Stimulated activated CD4-positive, alpha-beta T cell treated with anti-CD3 and anti-CD28 coated beads, Interleukin-1b, Interleukin-23, amount 100 ng/mL, for 24 hours (primary cell): Measurements from ENCODE around the gene NCAN.
"Not testable (repeated sequence)": the region's sequence is repeated elsewhere in the genome, so short reads cannot be mapped to it uniquely, and the experiment has no call there.

ENCODE experiments used
- DNase-seq, 4 experiments: peaks; one replicate each; pipeline ENCODE4 v3.0.0-alpha.2; 2020; ENCODE audit warnings: low read depth in 4 of 4, low spot score in 1 of 4

Gene NCAN

DNA sequence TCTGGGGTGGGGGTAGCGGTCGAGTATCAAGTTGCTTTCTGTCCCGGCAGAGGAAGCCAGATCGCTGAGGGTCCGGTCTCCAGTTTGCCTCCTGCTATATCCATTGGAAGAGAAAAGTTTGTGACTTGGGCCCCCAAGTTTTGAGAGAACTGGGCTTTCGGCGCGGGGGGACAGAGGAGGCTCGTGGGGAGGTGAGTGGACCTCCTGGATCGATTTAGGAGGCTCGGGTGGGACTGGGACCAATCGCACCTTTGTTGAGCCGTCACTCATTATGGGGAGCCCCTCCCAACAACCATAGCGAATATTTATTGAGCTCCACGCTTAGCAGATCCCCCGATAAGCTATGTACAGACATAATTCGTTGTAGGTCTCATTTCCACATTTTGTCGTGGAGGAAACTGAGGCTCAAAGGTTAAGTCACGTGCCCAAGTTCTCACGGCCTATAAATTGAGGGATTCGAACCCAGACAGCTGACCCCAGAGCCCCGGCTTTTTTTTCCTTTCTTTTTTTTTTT is 18.8 kb upstream of the NCAN start:
- no peak for DNase-seq

GRCh38 chr19:19193926-19194325 is 17.8 kb upstream of the NCAN start:
- DNase-seq, result no peak

- DNase-seq, result no peak
Observed at GRCh38 chr19:19201697-19202630, 9.8 kb upstream of the NCAN start.

- no peak for DNase-seq
Observed at GRCh38 chr19:19202707-19203011, 9.1 kb upstream of the NCAN start.

DNA sequence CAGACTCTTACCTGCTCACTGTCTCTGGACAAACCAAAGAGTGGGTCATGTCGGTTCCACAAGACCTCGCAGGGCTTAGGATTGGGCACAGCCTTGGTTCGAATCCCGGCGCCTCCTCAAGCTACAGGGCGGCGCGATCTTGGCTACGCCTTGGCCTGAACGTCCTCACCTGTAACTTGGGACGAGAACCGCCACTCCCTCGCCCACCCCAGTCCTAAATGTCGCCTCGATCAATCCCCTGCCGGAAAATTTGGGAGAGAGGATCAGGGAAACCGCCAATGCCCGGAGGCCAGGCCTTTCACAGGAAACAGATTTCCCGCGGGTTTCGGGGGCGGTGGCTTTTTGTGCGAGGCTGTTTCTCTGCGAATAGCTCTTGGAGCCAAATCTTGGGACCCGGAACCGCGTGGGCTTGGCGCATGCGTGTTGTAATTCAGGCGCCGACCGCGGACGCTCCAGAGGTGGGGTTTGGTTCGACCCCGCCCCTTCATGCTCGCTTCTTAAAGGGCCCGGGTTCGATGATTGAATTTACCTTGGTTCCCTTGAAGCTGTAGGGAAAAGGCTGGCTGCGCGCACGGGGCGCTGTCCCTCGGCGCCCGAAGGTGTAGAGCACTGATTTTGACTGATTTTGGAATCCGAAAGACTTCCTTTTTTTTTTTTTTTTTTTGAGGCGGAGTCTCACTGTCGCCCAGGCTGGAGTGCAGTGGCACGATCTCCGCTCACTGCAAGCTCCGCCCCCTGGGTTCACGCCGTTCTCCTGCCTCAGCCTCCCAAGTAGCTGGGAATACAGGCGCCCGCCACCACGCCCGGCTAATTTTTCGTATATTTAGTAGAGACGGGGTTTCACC is 8.5 kb upstream of the NCAN start, which contains the start of gene NR2C2AP:
Gene NR2C2AP, minus strand, starts transcription at position 403 of the 845 bp plus-strand sequence. Its CDS starts 354 bp downstream, at position 49.
- DNase-seq, result peak; percentile 86 to 92 (median 90)

DNA sequence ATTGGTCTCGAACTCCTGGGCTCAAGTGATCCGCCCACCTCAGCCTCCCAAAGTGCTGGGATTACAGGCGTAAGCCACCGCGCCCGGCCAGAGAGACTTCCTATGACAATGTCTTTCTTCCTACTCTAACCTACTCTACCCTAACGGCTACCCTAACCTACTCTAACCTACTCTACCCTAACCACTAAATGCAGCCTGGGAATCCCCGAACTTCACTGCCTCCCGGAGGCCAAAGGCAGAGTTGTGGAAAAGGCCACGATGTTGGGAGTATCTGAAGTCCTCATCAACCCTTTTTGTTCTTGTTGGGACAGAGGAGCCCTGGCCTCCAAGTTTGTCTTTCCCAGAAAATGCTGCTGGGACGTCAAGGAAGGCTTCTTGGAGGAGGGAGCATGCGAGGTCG is 7.6 kb upstream of the NCAN start:
- DNase-seq, result no peak

DNA sequence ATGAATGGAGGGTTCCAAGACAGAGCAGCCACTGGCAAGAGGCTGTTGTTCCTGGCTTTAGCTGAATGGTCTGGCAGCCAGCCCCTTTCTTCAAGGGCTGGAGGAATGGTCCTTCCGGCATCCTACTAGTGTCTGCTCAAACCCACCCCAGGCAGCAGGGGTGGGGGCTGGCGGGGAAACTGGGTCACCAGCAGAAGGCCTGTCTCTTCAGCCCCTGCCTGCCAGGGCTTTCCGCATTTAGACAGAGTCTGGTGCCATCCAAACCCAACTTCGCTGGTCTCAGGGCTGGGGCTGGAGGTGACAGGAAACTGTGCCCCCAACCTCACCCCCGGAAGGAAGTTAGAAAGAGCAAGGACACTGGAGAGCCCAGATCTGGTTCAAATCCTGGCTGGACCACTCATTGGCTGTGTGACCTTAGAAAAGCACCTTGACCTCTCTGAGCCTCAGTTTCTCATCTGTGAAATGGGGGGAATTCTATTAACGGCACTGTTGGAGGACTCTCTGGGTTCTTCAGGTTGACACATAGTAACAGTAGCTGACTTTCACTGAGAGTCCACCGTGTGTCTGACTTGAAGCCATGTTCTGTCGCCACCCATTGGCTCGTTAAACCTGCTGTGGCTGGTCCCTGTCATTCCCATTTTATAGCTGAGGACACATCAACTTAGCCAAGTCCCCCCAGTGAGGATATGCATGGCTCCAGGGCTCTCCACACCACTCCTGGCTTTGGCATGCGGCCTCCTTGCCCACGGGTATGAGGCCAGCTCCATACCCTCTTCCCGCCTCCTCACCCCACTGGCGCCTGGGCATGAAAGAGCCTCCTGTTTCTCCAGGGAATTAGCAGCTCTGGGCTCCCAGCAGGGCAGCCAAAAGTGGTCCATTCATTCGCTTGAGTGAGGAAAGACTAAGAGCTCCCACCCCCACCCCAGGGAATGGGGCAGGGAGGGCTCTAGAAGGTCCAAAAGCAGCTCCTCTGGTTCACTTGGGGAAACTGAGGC is 6.0 kb upstream of the NCAN start:
- DNase-seq, result no peak

DNA sequence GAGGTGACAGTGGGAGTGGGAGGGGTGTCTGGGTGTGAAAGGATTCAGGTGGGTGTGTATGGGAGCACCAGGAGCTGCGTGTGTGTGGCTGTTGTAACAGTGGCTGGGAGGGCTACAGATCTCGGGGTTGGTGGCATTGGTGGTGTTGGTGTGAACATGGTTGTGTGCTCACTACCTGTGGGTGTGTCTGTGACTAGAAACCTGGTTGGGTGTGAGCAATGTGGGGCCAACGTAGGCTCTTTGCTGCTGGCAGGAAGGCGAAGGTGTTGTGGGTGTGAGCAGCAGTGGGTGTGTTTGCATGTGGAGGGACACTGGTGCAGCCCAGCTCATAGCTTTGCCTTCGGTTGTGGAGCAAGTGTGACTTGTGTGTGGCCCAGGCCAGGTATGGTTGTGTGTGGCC is 4.8 kb upstream of the NCAN start:
- DNase-seq, result no peak

GRCh38 chr19:19207637-19208572 is 3.9 kb upstream of the NCAN start:
- DNase-seq, result no peak

DNA sequence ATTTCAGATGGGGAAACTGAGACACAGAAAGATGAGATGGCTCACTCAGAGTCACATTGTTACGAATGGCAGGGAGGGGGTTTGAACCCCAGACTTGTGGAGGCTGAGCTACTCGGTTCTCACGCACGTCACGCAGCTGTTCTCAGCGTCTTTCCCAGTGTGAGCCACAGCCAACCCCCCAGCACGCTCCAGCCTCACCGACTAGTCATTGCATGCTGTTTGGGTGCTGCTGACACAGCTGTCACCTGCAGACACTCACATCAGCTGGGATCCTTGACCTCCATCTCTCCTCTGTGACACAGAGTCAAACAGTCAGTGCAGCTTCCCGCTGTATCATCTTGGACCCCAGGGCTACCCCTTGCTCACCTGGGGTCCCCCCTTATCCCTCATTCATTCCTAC is 2.4 kb upstream of the NCAN start:
- no peak for DNase-seq

- no peak for DNase-seq
Observed at GRCh38 chr19:19212916-19213315, 1.2 kb downstream of the NCAN start.

DNA sequence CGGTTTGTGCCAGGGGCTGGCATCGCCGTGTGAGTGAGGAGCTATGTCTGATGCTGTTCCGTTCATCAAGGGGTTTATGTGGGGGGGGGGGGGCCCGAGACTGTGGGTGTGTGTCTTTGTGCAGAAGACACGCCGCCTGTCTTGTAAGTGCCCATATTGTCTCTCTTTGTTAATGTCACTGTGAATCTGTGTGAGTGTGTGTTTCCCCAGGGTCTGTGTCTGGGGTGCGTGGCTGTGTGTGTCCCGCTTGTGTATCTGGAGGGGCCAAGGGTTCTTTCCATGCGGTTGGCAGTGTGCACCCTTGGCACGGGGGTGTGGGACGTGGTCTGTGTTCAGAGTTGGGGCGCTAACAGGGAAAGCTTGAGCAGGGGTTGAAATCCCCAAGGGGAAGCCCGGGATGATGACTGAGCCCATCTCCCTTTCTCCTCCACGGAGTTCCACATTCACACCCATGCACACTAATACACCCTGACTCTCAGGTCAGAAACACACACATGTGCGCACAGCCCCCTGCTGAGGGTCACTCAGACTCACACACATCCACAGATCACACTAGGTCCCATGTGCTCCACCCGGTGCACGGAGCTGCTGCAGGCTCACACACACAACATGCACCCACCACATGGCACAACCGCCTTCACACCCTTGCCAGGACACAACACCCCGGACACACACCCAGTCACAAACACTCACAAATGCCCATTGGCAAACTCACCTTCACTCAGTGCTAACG is 1.8 kb downstream of the NCAN start:
- DNase-seq, result no peak

DNA sequence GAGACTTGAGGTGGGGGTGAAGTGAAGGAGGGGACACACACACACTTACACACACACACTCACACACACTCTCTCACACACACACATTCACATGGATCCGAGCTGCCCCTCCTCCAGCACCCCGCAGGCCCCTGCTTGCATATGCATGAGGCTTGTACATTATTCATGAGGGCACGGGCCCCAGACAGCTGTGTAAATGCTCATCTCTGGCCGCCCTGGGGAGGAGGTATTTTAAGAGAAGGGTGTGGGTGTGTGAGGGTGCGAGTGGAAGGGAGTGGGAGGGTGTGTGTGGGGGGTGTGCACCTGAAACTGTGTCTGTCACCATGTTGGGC is 2.4 kb downstream of the NCAN start:
- no peak for DNase-seq

- no peak for DNase-seq
Observed at GRCh38 chr19:19214892-19215291, 3.1 kb downstream of the NCAN start.

DNA sequence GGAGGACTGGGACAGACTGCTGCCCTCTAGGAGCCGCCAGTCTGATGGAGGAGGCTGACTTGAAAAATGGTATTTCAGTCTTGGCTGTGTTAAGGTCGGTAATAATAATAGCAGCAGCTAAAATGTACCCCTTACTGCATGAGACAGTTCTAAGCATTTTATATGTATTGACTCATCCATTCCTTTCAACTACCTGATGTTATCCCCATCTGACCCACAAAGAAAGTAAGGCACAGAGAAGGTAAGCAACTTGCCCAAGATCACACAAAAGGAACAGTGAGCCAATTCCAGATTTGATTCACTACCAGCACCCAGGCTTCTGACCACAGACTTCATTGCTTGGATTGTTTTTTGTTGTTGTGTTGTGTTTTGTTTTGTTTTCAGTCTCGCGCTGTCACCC is 4.0 kb downstream of the NCAN start:
- no peak for DNase-seq

- DNase-seq, result no peak
Observed at GRCh38 chr19:19217099-19217498, 5.3 kb downstream of the NCAN start.

DNA sequence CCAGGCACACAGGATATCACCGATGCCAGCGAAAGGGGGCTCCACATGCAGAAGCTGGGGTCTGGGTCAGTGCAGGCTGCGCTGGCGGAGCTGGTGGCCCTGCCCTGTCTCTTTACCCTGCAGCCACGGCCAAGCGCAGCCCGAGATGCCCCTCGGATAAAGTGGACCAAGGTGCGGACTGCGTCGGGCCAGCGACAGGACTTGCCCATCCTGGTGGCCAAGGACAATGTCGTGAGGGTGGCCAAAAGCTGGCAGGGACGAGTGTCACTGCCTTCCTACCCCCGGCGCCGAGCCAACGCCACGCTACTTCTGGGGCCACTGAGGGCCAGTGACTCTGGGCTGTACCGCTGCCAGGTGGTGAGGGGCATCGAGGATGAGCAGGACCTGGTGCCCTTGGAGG is 7.2 kb downstream of the NCAN start:
- DNase-seq, result no peak

GRCh38 chr19:19221000-19221399 is 9.2 kb downstream of the NCAN start:
- not testable (repeated sequence) for DNase-seq

- no peak for DNase-seq
Observed at GRCh38 chr19:19223060-19223459, 11.3 kb downstream of the NCAN start.
